ENCODE results near the gene ZNF273.

DNA sequence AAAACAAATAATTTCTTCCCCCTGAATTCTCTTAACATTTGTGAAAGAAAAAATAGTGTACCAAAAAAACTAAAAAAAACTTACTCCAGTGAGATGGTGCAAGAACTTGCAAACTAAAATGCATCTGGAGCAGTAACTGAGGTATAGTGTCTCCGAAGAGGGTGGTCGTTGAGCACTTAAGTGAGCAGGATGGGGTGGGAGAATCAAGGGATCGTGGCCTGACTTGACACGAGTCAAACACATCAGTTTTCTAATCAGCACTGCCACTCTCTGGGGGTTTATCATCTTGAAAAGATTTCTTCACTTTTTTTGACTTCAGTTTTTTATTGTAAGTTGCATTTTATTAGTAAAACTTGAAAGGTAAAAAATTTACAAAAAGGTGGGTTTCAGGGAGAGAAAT, 2.5 kb downstream of the ZNF273 start:
- TF ChIP-seq CTCF (IDR thresholded peaks at IDR 0.05 in 4 of 5, conservative IDR thresholded peaks at IDR 0.05 in 1 of 5) (no peak), POLR2A (IDR thresholded peaks at IDR 0.05) (no peak)
